ENCODE measurements around the gene MDP1. TPM values are rescaled to one million over a fixed set of nuclear protein-coding genes. Genes with fewer than 3 reads are reported as not detected.

The MDP1 gene
- total RNA-seq, 1 experiment from 2014 or later, result 12.6 TPM

GRCh38 chr14:24172261-24172860, 43.5 kb downstream of the MDP1 start (continued):
- TF ChIP-seq, protein P1, sequence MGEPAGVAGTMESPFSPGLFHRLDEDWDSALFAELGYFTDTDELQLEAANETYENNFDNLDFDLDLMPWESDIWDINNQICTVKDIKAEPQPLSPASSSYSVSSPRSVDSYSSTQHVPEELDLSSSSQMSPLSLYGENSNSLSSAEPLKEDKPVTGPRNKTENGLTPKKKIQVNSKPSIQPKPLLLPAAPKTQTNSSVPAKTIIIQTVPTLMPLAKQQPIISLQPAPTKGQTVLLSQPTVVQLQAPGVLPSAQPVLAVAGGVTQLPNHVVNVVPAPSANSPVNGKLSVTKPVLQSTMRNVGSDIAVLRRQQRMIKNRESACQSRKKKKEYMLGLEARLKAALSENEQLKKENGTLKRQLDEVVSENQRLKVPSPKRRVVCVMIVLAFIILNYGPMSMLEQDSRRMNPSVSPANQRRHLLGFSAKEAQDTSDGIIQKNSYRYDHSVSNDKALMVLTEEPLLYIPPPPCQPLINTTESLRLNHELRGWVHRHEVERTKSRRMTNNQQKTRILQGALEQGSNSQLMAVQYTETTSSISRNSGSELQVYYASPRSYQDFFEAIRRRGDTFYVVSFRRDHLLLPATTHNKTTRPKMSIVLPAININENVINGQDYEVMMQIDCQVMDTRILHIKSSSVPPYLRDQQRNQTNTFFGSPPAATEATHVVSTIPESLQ (CRISPR knock-in tag; IDR thresholded peaks at IDR 0.05), result no peak
- TF ChIP-seq ATF1 (CRISPR knock-in tag; IDR thresholded peaks at IDR 0.05) (no peak), GABPB1 (CRISPR knock-in tag; IDR thresholded peaks at IDR 0.05) (no peak), HMGA2 (CRISPR knock-in tag; IDR thresholded peaks at IDR 0.05) (no peak), TEAD1 (CRISPR knock-in tag; IDR thresholded peaks at IDR 0.05) (0 out of 2 replicates have a peak, but pooled peaks have one; percentile 17), PRRX2 (CRISPR knock-in tag; IDR thresholded peaks at IDR 0.05) (no peak), ATF2 (CRISPR knock-in tag; IDR thresholded peaks at IDR 0.05; ENCODE audit: borderline replicate concordance, low read depth) (no peak)

GRCh38 chr14:24171422-24172260, 44.2 kb downstream of the MDP1 start, which contains the start of gene REC8:
Gene REC8 (plus strand): TSS chr14:24172080. CDS start chr14:24172553, 473 bp downstream.
- DNase-seq (ENCODE audit: low spot score) (peak; percentile 99), ATAC-seq (peak; percentile 94)
- CTCF ChIA-PET, result interaction anchor here (0.7 to 3.1 kb wide), 9 partner anchors 11 to 113 kb away, joined by 3 to 18 read pairs (median 3); partner anchors contain the start of genes DCAF11, IPO4, IRF9 and NRL
- Mint-ChIP-seq H3K4me1 (peaks cover 9% of the 10 kb centered on the region), H3K4me3 (peak within 1 kb of the TSS; percentile 79), H3K36me3 (no peaks in the 10 kb centered on the region), H3K27ac (peak within 1 kb of the TSS; percentile 78), H3K27me3 (ENCODE audit: low read depth) (no peaks in the 10 kb centered on the region; the same call in none of the 2 replicates), H3K9me3 (no peaks in the 10 kb centered on the region)
- POLR2A ChIA-PET, result interaction anchor here (1.0 to 1.5 kb wide), 4 partner anchors 10 to 25 kb away, joined by 3 to 6 read pairs (median 4); partner anchors contain the start of genes IRF9, RNF31 and TM9SF1
- peak; percentile 0; the same call in 1 of the 2 replicates for TF ChIP-seq ZNF121 (CRISPR knock-in tag; IDR thresholded peaks at IDR 0.05)
- 0 out of 2 replicates have a peak, but pooled peaks have one; percentile 62 for TF ChIP-seq CREM (CRISPR knock-in tag; IDR thresholded peaks at IDR 0.05)
- no peak for TF ChIP-seq PRRX2 (CRISPR knock-in tag; IDR thresholded peaks at IDR 0.05)
- peak; percentile 66 for TF ChIP-seq FOXK1 (CRISPR knock-in tag; IDR thresholded peaks at IDR 0.05)
- TF ChIP-seq GTF2I (CRISPR knock-in tag; conservative IDR thresholded peaks at IDR 0.05), result peak; percentile 76
- no peak for TF ChIP-seq ZNF281 (CRISPR knock-in tag; IDR thresholded peaks at IDR 0.05)
- TF ChIP-seq ZNF219 (CRISPR knock-in tag; IDR thresholded peaks at IDR 0.05; ENCODE audit: borderline replicate concordance), result no peak
- TF ChIP-seq, protein P2, sequence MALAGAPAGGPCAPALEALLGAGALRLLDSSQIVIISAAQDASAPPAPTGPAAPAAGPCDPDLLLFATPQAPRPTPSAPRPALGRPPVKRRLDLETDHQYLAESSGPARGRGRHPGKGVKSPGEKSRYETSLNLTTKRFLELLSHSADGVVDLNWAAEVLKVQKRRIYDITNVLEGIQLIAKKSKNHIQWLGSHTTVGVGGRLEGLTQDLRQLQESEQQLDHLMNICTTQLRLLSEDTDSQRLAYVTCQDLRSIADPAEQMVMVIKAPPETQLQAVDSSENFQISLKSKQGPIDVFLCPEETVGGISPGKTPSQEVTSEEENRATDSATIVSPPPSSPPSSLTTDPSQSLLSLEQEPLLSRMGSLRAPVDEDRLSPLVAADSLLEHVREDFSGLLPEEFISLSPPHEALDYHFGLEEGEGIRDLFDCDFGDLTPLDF (CRISPR knock-in tag; IDR thresholded peaks at IDR 0.05), result 0 out of 2 replicates have a peak, but pooled peaks have one; percentile 51
- peak; percentile 76 for TF ChIP-seq NFYB (CRISPR knock-in tag; conservative IDR thresholded peaks at IDR 0.05; ENCODE audit: low read depth)
- TF ChIP-seq, protein P3, sequence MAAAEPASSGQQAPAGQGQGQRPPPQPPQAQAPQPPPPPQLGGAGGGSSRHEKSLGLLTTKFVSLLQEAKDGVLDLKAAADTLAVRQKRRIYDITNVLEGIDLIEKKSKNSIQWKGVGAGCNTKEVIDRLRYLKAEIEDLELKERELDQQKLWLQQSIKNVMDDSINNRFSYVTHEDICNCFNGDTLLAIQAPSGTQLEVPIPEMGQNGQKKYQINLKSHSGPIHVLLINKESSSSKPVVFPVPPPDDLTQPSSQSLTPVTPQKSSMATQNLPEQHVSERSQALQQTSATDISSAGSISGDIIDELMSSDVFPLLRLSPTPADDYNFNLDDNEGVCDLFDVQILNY (CRISPR knock-in tag; IDR thresholded peaks at IDR 0.05), result peak; percentile 76; the same call in 1 of the 2 replicates
- TF ChIP-seq ZNF317 (CRISPR knock-in tag; IDR thresholded peaks at IDR 0.05; ENCODE audit: borderline replicate concordance, low read depth), result 0 out of 2 replicates have a peak, but pooled peaks have one; percentile 23
- peak; percentile 69 for TF ChIP-seq SP1 (CRISPR knock-in tag; conservative IDR thresholded peaks at IDR 0.05)
- TF ChIP-seq, protein P4, sequence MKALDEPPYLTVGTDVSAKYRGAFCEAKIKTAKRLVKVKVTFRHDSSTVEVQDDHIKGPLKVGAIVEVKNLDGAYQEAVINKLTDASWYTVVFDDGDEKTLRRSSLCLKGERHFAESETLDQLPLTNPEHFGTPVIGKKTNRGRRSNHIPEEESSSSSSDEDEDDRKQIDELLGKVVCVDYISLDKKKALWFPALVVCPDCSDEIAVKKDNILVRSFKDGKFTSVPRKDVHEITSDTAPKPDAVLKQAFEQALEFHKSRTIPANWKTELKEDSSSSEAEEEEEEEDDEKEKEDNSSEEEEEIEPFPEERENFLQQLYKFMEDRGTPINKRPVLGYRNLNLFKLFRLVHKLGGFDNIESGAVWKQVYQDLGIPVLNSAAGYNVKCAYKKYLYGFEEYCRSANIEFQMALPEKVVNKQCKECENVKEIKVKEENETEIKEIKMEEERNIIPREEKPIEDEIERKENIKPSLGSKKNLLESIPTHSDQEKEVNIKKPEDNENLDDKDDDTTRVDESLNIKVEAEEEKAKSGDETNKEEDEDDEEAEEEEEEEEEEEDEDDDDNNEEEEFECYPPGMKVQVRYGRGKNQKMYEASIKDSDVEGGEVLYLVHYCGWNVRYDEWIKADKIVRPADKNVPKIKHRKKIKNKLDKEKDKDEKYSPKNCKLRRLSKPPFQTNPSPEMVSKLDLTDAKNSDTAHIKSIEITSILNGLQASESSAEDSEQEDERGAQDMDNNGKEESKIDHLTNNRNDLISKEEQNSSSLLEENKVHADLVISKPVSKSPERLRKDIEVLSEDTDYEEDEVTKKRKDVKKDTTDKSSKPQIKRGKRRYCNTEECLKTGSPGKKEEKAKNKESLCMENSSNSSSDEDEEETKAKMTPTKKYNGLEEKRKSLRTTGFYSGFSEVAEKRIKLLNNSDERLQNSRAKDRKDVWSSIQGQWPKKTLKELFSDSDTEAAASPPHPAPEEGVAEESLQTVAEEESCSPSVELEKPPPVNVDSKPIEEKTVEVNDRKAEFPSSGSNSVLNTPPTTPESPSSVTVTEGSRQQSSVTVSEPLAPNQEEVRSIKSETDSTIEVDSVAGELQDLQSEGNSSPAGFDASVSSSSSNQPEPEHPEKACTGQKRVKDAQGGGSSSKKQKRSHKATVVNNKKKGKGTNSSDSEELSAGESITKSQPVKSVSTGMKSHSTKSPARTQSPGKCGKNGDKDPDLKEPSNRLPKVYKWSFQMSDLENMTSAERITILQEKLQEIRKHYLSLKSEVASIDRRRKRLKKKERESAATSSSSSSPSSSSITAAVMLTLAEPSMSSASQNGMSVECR (CRISPR knock-in tag; IDR thresholded peaks at IDR 0.05; ENCODE audit: borderline replicate concordance), result 0 out of 2 replicates have a peak, but pooled peaks have one; percentile 41
- TF ChIP-seq, protein P5, sequence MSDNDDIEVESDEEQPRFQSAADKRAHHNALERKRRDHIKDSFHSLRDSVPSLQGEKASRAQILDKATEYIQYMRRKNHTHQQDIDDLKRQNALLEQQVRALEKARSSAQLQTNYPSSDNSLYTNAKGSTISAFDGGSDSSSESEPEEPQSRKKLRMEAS (CRISPR knock-in tag; IDR thresholded peaks at IDR 0.05), result peak; percentile 85; the same call in 1 of the 2 replicates

All from WTC11 (cell line).